BE2C (cell line): Measurements from ENCODE around the gene STOM.

Experiments
- DNase-seq: peaks from one replicate; pipeline ENCODE4 v3.0.0-alpha.2; 2020
- H3K27me3 ChIP-seq: fragments of 250-450 bp; sonication (Bioruptor Pico); 2 replicates; pipeline ENCODE4 v1.5.1; 2020; ENCODE audit warnings: mild to moderate bottlenecking
- H3K36me3 ChIP-seq: fragments of 250-450 bp; sonication (Bioruptor Pico); 2 replicates; pipeline ENCODE4 v1.5.1; 2020; ENCODE audit warnings: mild to moderate bottlenecking
- H3K4me1 ChIP-seq: fragments of 250-450 bp; sonication (Bioruptor Pico); 2 replicates; pipeline ENCODE4 v1.5.1; 2020
- H3K4me3 ChIP-seq: 2 replicates; pipeline ENCODE4 v1.5.1; 2011; ENCODE audit warnings: low read depth, low read length
- H3K9me3 ChIP-seq: fragments of 250-450 bp; sonication (Bioruptor Pico); 2 replicates; pipeline ENCODE4 v1.5.1; 2020
- TF ChIP-seq, protein P1 (sequence below): IDR thresholded peaks from 2 replicates; pipeline ENCODE4 v1.5.1; 2012; ENCODE audit warnings: mild to moderate bottlenecking, low read depth, low read length

STOM gene

DNA sequence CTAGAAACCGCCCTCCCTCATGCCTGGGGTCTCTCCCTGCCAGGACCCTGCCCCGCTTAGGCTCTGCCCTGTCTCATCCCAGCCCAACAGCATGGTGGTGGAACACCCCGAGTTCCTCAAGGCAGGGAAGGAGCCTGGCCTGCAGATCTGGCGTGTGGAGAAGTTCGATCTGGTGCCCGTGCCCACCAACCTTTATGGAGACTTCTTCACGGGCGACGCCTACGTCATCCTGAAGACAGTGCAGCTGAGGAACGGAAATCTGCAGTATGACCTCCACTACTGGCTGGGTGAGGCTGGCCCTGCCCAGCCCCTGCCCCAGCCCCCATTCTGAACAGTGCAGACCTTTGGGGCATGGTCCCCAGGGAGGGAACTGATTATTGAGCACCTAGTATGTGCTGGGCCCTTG is 68.2 kb downstream of the STOM start:
- TF ChIP-seq, protein P1, sequence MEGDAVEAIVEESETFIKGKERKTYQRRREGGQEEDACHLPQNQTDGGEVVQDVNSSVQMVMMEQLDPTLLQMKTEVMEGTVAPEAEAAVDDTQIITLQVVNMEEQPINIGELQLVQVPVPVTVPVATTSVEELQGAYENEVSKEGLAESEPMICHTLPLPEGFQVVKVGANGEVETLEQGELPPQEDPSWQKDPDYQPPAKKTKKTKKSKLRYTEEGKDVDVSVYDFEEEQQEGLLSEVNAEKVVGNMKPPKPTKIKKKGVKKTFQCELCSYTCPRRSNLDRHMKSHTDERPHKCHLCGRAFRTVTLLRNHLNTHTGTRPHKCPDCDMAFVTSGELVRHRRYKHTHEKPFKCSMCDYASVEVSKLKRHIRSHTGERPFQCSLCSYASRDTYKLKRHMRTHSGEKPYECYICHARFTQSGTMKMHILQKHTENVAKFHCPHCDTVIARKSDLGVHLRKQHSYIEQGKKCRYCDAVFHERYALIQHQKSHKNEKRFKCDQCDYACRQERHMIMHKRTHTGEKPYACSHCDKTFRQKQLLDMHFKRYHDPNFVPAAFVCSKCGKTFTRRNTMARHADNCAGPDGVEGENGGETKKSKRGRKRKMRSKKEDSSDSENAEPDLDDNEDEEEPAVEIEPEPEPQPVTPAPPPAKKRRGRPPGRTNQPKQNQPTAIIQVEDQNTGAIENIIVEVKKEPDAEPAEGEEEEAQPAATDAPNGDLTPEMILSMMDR, result no peak
- Histone ChIP-seq H3K4me1 (no peaks in the 10 kb centered on the region), H3K4me3 (no peak overlapping the region), H3K9me3 (no peaks in the 10 kb centered on the region), H3K27me3 (peaks cover 13% of the 10 kb centered on the region), H3K36me3 (no peaks in the 10 kb centered on the region)
- DNase-seq, result no peak

DNA sequence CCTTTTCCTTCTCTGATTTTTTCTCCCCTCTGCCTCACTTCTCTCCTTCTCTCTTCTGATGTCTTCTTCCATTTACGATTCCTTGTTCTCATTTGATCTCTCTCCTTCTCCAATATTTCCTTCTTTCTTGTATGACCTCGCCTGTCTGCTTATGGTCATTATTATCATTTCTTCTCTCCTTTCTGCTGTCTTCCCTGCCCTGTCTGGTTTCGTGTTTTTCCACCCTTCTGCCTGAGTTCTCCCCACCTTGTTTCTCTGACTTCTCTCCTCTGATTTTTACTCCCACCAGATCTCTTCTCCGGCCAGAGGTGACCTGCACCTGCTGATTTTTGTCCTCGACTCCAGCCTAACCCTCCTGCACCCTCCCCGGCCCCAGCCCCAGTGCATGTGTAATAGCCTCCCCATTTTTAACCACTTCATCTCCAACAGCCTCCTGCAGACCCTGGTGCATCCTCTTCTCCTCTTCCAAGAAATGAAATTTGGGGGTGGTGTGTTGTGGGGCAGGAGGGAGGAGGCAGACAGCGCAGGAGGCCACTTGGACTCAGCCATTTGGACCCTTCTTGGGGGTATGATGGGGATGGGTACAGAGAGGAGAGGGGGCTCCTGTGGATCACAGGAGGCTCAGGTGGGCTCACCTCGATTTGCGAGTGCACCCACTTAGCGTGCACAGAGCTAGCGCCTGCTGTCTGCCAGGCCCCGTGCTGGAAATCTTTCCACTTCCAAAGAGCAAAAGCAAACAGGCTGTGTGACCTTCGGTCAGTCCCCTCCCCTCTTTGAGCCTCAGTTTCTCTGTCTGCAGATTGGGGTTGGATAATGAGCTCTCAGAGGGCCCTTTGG is 69.5 kb downstream of the STOM start:
- DNase-seq, result no peak
- peak overlapping the region; percentile 41 for H3K4me3 ChIP-seq
- TF ChIP-seq, protein P1, result no peak
- no peaks in the 10 kb centered on the region for H3K36me3 ChIP-seq
- H3K4me1 ChIP-seq, result no peaks in the 10 kb centered on the region
- H3K9me3 ChIP-seq, result no peaks in the 10 kb centered on the region
- H3K27me3 ChIP-seq, result peaks cover 13% of the 10 kb centered on the region

DNA sequence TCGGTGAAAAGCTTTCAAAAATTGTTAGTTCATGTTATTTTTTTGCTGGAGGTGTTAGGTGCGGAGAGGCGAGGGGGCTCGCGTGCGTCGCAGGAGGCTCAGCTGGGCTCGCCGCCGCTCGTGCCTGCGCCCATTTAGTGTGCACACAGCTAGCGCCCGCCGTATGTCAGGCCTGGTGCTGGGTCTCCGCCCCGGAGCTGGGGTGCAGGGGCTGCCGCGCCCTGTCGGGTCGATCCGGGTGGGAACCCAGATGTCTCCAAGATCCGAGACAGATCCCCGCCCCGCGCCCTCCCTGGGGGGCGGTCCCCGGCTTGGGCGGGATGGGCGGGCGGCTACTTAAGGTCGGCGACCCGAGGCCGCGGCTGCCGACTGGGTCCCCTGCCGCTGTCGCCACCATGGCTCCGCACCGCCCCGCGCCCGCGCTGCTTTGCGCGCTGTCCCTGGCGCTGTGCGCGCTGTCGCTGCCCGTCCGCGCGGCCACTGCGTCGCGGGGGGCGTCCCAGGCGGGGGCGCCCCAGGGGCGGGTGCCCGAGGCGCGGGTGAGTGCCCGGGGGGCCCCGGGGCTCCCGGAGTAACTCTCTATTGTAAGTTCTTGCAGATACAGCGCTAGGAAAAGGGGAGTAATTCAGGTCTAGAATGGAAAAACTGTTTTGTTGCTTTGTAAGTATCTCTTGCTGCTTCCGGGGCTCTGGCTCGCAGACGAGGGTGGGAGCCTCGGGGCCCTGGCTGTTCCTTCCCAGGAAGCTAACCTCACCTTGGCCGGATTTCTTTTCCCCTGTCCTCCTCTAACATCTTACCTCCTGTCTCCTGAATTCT is 70.4 kb downstream of the STOM start:
- Histone ChIP-seq H3K9me3 (no peaks in the 10 kb centered on the region), H3K27me3 (peaks cover 13% of the 10 kb centered on the region), H3K4me3 (peak overlapping the region; percentile 41), H3K36me3 (no peaks in the 10 kb centered on the region), H3K4me1 (no peaks in the 10 kb centered on the region)
- TF ChIP-seq, protein P1, result no peak
- no peak for DNase-seq

DNA sequence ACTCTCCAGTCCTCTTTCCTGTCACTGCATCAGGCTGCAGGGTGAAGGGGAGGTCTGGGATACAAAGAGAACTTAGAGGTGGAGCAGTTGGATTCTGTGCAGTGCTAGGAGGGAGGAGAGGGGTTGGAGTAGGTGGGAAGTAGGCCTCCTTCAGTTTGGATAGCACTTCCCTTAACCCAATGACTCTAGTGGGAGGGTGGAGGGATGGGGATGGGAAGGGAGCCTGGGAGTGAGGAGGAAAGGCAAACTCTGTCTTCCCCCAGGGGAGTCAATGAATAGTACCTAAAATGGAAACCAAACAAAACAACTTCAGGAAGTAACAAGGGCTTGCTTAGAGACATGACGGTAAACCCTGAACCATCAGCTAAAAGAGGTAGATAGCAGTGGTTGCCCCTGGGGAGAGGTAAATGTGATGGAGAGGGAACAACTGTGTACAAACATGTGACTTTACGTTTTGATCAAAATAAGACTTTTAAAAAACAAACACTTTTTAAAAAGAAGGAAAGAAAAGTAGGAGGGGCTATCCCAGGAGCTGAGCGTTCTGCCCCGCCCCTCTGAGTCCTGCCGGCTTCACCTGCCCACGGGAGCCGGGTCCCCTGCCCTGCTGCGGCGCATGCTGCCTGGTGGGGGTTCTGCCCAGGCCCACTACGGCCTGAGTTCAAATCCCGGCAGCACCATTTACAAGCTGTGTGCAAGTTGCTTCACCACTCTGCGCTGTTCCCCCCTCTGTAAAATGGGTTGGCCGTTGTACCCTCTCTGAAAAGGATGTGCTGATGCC is 71.2 kb downstream of the STOM start:
- no peak overlapping the region for H3K4me3 ChIP-seq
- no peaks in the 10 kb centered on the region for H3K9me3 ChIP-seq
- TF ChIP-seq, protein P1, result no peak
- peaks cover 13% of the 10 kb centered on the region for H3K27me3 ChIP-seq
- DNase-seq, result no peak
- no peaks in the 10 kb centered on the region for H3K4me1 ChIP-seq
- H3K36me3 ChIP-seq, result no peaks in the 10 kb centered on the region

DNA sequence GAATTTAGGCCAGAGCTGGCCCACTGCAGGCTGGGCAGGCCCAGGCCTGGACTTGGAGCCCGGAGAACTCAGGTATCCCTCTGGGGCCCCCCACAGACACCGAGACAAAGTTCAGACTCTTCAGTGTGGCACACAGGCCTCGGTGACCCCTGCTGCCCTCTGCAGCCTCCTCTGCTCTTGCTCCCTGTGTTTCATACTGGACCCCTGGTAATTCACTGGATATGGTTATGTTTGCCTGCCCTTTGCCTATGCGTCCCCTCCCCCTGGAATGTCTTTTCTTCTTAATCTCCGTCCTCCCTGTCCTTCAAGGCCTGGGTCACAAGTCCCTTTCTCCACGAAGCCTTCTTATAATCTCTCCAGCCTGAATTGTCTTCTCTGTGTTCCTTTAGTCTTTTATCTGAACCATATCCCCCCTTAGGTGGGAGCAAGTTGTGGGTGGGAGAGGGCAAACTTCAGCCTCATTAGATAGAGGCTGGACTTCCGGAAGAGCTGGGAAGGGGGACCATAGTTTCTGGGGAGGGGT is 72.0 kb downstream of the STOM start:
- H3K9me3 ChIP-seq, result no peaks in the 10 kb centered on the region
- H3K4me1 ChIP-seq, result no peaks in the 10 kb centered on the region
- no peaks in the 10 kb centered on the region for H3K36me3 ChIP-seq
- TF ChIP-seq, protein P1, result no peak
- DNase-seq, result no peak
- H3K4me3 ChIP-seq, result no peak overlapping the region
- H3K27me3 ChIP-seq, result peaks cover 13% of the 10 kb centered on the region
